Astrocyte (in vitro differentiated cells and primary cell): ENCODE measurements around the gene DNAH2. TPM values are rescaled to one million over a fixed set of nuclear protein-coding genes. Genes with fewer than 3 reads are reported as not detected.

Experiments
- DNase-seq: peaks from one replicate; pipeline ENCODE4 v3.0.0-alpha.2; 2010; ENCODE audit warnings: low read depth
- FAIRE-seq: peaks from 2 replicates; lab custom pipeline; 2011; peaks lifted over from hg19 to GRCh38; lab: Jason Lieb, UNC
- H2AFZ ChIP-seq: 2 replicates; pipeline ENCODE4 v1.6.0; 2012; ENCODE audit warnings: low read depth, low read length, inconsistent platforms
- H3K27ac ChIP-seq: 2 replicates; pipeline ENCODE4 v1.5.1; 2011; ENCODE audit warnings: low read depth, low read length, inconsistent platforms
- H3K27me3 ChIP-seq: 2 replicates; pipeline ENCODE4 v1.6.0; 2011; ENCODE audit warnings: low read length, inconsistent platforms; ENCODE audit not compliant: insufficient read depth
- H3K36me3 ChIP-seq: 2 replicates; pipeline ENCODE4 v1.5.1; 2011; ENCODE audit warnings: low read length, inconsistent platforms; ENCODE audit not compliant: insufficient read depth
- H3K4me1 ChIP-seq: 2 replicates; pipeline ENCODE4 v1.5.1; 2011; ENCODE audit warnings: low read length, inconsistent platforms; ENCODE audit not compliant: insufficient read depth
- H3K4me2 ChIP-seq: 2 replicates; pipeline ENCODE4 v1.6.0; 2012; ENCODE audit warnings: low read length, inconsistent platforms
- H3K4me3 ChIP-seq: 2 replicates; pipeline ENCODE4 v1.5.1; 2011; ENCODE audit warnings: low read depth, mild to moderate bottlenecking, low read length, inconsistent platforms; ENCODE audit not compliant: insufficient read depth
- H3K79me2 ChIP-seq: 2 replicates; pipeline ENCODE4 v1.6.0; 2012; ENCODE audit warnings: mild to moderate bottlenecking, low read length, inconsistent platforms; ENCODE audit not compliant: insufficient read depth
- H3K9ac ChIP-seq: 2 replicates; pipeline ENCODE4 v1.6.0; 2012; ENCODE audit warnings: mild to moderate bottlenecking, low read length, inconsistent platforms
- H3K9me3 ChIP-seq: 2 replicates; pipeline ENCODE4 v1.5.1; 2012; ENCODE audit warnings: low read depth, mild to moderate bottlenecking, low read length, inconsistent platforms; ENCODE audit not compliant: insufficient read depth
- H4K20me1 ChIP-seq: 2 replicates; pipeline ENCODE4 v1.6.0; 2012; ENCODE audit warnings: low read length, inconsistent platforms; ENCODE audit not compliant: insufficient read depth
- H3K27ac Mint-ChIP-seq: one replicate; pipeline ENCODE4 v1.8.0; 2021; ENCODE audit warnings: mild to moderate bottlenecking, mixed read lengths; ENCODE audit not compliant: unreplicated experiment
- H3K27me3 Mint-ChIP-seq: one replicate; pipeline ENCODE4 v1.8.0; 2021; ENCODE audit warnings: low read depth, mixed read lengths; ENCODE audit not compliant: unreplicated experiment
- H3K36me3 Mint-ChIP-seq: one replicate; pipeline ENCODE4 v1.8.0; 2021; ENCODE audit warnings: low read depth, mixed read lengths; ENCODE audit not compliant: unreplicated experiment
- H3K4me1 Mint-ChIP-seq: one replicate; pipeline ENCODE4 v1.8.0; 2021; ENCODE audit warnings: low read depth, mixed read lengths; ENCODE audit not compliant: unreplicated experiment
- H3K4me3 Mint-ChIP-seq: one replicate; pipeline ENCODE4 v1.8.0; 2021; ENCODE audit warnings: mild to moderate bottlenecking, moderate library complexity, mixed read lengths; ENCODE audit not compliant: unreplicated experiment
- H3K9me3 Mint-ChIP-seq: one replicate; pipeline ENCODE4 v1.8.0; 2021; ENCODE audit warnings: mild to moderate bottlenecking, mixed read lengths; ENCODE audit not compliant: unreplicated experiment
- CTCF ChIP-seq: IDR thresholded peaks from 2 replicates; pipeline ENCODE4 v1.5.1; 2011; ENCODE audit warnings: low read depth, mild to moderate bottlenecking, inconsistent platforms, low read length, moderate library complexity; ENCODE audit not compliant: insufficient read depth
- EZH2 ChIP-seq: IDR thresholded peaks from 2 replicates; pipeline ENCODE4 v1.6.1; 2012; ENCODE audit warnings: mild to moderate bottlenecking, low read length, inconsistent platforms; ENCODE audit not compliant: insufficient read depth
- total RNA-seq: library from RNA; stranded (reverse); gene quantifications from 2 replicates; pipeline ENCODE4 v1.2.1, GENCODE V29; 2021

The DNAH2 gene
- total RNA-seq, 1 donor from 2014 or later = 0.11 TPM

GRCh38 chr17:7833795-7834541 lies 116.4 kb downstream of the DNAH2 start, which contains the start of gene KDM6B:
Gene KDM6B (plus strand): TSS chr17:7834217. CDS start chr17:7845555, 11,338 bp downstream.
- Mint-ChIP-seq H3K36me3 (peaks cover 2% of the 10 kb centered on the region), H3K9me3 (no peaks in the 10 kb centered on the region), H3K27ac (peak within 1 kb of the TSS; percentile 98), H3K4me1 (peaks cover 17% of the 10 kb centered on the region), H3K27me3 (peaks cover 38% of the 10 kb centered on the region), H3K4me3 (peak within 1 kb of the TSS; percentile 91)
- Histone ChIP-seq H3K9me3 (no peaks in the 10 kb centered on the region), H3K4me2 (peak within 1 kb of the TSS; percentile 100), H3K27ac (peak within 1 kb of the TSS; percentile 97), H3K79me2 (peaks cover 6% of the 10 kb centered on the region), H3K36me3 (no peaks in the 10 kb centered on the region), H2AFZ (peak within 1 kb of the TSS; percentile 94), H3K27me3 (peaks cover 6% of the 10 kb centered on the region), H3K4me3 (peak within 1 kb of the TSS; percentile 77), H3K4me1 (peaks cover 41% of the 10 kb centered on the region), H3K9ac (peak within 1 kb of the TSS; percentile 94), H4K20me1 (peaks cover 7% of the 10 kb centered on the region)
- TF ChIP-seq EZH2 = no peak
- TF ChIP-seq CTCF = no peak
- FAIRE-seq = no peak
- DNase-seq = peak; percentile 78

- peak overlapping the region; percentile 77 for H3K4me3 ChIP-seq
- no peak for TF ChIP-seq EZH2
- H3K4me1 Mint-ChIP-seq = peaks cover 22% of the 10 kb centered on the region
- FAIRE-seq (no peak), DNase-seq (no peak)
- peaks cover 6% of the 10 kb centered on the region for H3K27me3 ChIP-seq
- H3K9ac ChIP-seq = peak overlapping the region; percentile 94
- peak overlapping the region; percentile 98 for H3K27ac Mint-ChIP-seq
- H3K27ac ChIP-seq = peak overlapping the region; percentile 97
- peaks cover 12% of the 10 kb centered on the region for H3K79me2 ChIP-seq
- peak overlapping the region; percentile 100 for H3K4me2 ChIP-seq
- H2AFZ ChIP-seq = peak overlapping the region; percentile 94
- H3K9me3 Mint-ChIP-seq = no peaks in the 10 kb centered on the region
- peaks cover 33% of the 10 kb centered on the region for H3K27me3 Mint-ChIP-seq
- no peaks in the 10 kb centered on the region for H3K36me3 ChIP-seq
- peaks cover 47% of the 10 kb centered on the region for H3K4me1 ChIP-seq
- H3K4me3 Mint-ChIP-seq = peak overlapping the region; percentile 91
- peaks cover 12% of the 10 kb centered on the region for H4K20me1 ChIP-seq
- H3K36me3 Mint-ChIP-seq = peaks cover 2% of the 10 kb centered on the region
- no peaks in the 10 kb centered on the region for H3K9me3 ChIP-seq
Measured at GRCh38 chr17:7834542-7834956, 117.0 kb downstream of the DNAH2 start.

- Histone ChIP-seq H3K27ac (peak overlapping the region; percentile 97), H3K4me2 (peak overlapping the region; percentile 100), H2AFZ (peak overlapping the region; percentile 94), H4K20me1 (peaks cover 19% of the 10 kb centered on the region), H3K4me3 (peak overlapping the region; percentile 77), H3K36me3 (no peaks in the 10 kb centered on the region), H3K27me3 (peaks cover 3% of the 10 kb centered on the region), H3K4me1 (peaks cover 47% of the 10 kb centered on the region), H3K9ac (peak overlapping the region; percentile 94), H3K9me3 (no peaks in the 10 kb centered on the region), H3K79me2 (peaks cover 18% of the 10 kb centered on the region)
- Mint-ChIP-seq H3K9me3 (no peaks in the 10 kb centered on the region), H3K27ac (peak overlapping the region; percentile 98), H3K36me3 (peaks cover 4% of the 10 kb centered on the region), H3K4me1 (peaks cover 29% of the 10 kb centered on the region), H3K27me3 (peaks cover 30% of the 10 kb centered on the region), H3K4me3 (peak overlapping the region; percentile 91)
- DNase-seq (peak; percentile 95), FAIRE-seq (no peak)
- TF ChIP-seq CTCF = peak; percentile 39
- TF ChIP-seq EZH2 = no peak
Measured at GRCh38 chr17:7834957-7835813, 117.6 kb downstream of the DNAH2 start.
